GM12873 (cell line): ENCODE measurements around the gene LHPP.

Source experiments
- CTCF ChIP-seq: IDR thresholded peaks from 2 replicates; pipeline ENCODE4 v1.5.1; 2012; ENCODE audit warnings: low read depth, mild to moderate bottlenecking, moderate library complexity, low read length, control low read depth; ENCODE audit not compliant: insufficient read depth; ENCODE audit errors: missing control alignments

Gene LHPP

GRCh38 chr10:124593431-124593985, 131.9 kb downstream of the LHPP start:
- TF ChIP-seq CTCF = no peak

GRCh38 chr10:124594240-124594639, 132.6 kb downstream of the LHPP start:
- no peak for TF ChIP-seq CTCF

GRCh38 chr10:124595143-124595883, 133.7 kb downstream of the LHPP start:
- TF ChIP-seq CTCF = no peak

GRCh38 chr10:124596116-124596785, 134.6 kb downstream of the LHPP start:
- TF ChIP-seq CTCF = no peak

- TF ChIP-seq CTCF = no peak
These were observed 135.6 kb downstream of the LHPP start for GRCh38 chr10:124596962-124597845.

GRCh38 chr10:124597846-124598165, 136.2 kb downstream of the LHPP start:
- TF ChIP-seq CTCF = no peak

- TF ChIP-seq CTCF = no peak
These were observed 136.6 kb downstream of the LHPP start for GRCh38 chr10:124598196-124598595.
